ENCODE results near the gene EPM2AIP1. TPM values are rescaled to one million over a fixed set of nuclear protein-coding genes. Genes with fewer than 3 reads are reported as not detected.

EPM2AIP1 gene
- total RNA-seq, 2 donors from 2014 or later, result 15.7 to 19.5 TPM

GRCh38 chr3:36944641-36945270 is 48.2 kb downstream of the EPM2AIP1 start, which contains the start of gene TRANK1:
TSS of gene TRANK1 (minus strand) at chr3:36945054. CDS start at chr3:36944809, 245 bp downstream.
- H3K9me3 ChIP-seq (ENCODE audit: control insufficient read depth, low read length), result peaks cover 12% of the 10 kb centered on the region
- peak within 1 kb of the TSS; percentile 64 for H3K4me3 Mint-ChIP-seq
- no peak for TF ChIP-seq CTCF (conservative IDR thresholded peaks at IDR 0.05)
- WGBS, 2 experiments (ENCODE audit: insufficient coverage in 1 of 2, insufficient read length in 1 of 2), result 11% methylated on average over 41 to 68 of the region's 68 CpGs
- no peak within 1 kb of the TSS for H3K27ac Mint-ChIP-seq
- H3K9ac ChIP-seq (ENCODE audit: extremely low read depth, low read length, poor library complexity, severe bottlenecking), result no peak within 1 kb of the TSS
- peaks cover 40% of the 10 kb centered on the region for H3K27me3 Mint-ChIP-seq (ENCODE audit: insufficient read depth)
- H3K36me3 ChIP-seq (ENCODE audit: control insufficient read depth, insufficient read depth, low read length), result no peaks in the 10 kb centered on the region
- H3K27me3 ChIP-seq (ENCODE audit: control insufficient read depth, insufficient read depth, low read length, poor library complexity, severe bottlenecking), result peaks cover 27% of the 10 kb centered on the region
- H3K9me3 Mint-ChIP-seq, result peaks cover 22% of the 10 kb centered on the region
- H3K4me1 Mint-ChIP-seq, result peaks cover 3% of the 10 kb centered on the region
- H3K27ac ChIP-seq (ENCODE audit: low read depth, low read length), result no peak within 1 kb of the TSS
- H3K4me1 ChIP-seq (ENCODE audit: control insufficient read depth, insufficient read depth, low read length), result no peaks in the 10 kb centered on the region
- peak; percentile 79 for DNase-seq
- H3K4me3 ChIP-seq (ENCODE audit: low read length), result peak within 1 kb of the TSS; percentile 76
- peaks cover 2% of the 10 kb centered on the region for H3K36me3 Mint-ChIP-seq (ENCODE audit: low read depth)

GRCh38 chr3:36944012-36944640 is 48.8 kb downstream of the EPM2AIP1 start:
- peaks cover 12% of the 10 kb centered on the region for H3K9me3 ChIP-seq (ENCODE audit: control insufficient read depth, low read length)
- H3K4me3 ChIP-seq (ENCODE audit: low read length), result peak overlapping the region; percentile 76
- 1 to 4% methylated on average over 18 to 56 of the region's 56 CpGs for WGBS, 2 experiments (ENCODE audit: insufficient coverage in 1 of 2, insufficient read length in 1 of 2)
- no peak overlapping the region for H3K9ac ChIP-seq (ENCODE audit: extremely low read depth, low read length, poor library complexity, severe bottlenecking)
- DNase-seq, result peak; percentile 86
- peak overlapping the region; percentile 64 for H3K4me3 Mint-ChIP-seq
- H3K9me3 Mint-ChIP-seq, result peaks cover 21% of the 10 kb centered on the region
- H3K27ac ChIP-seq (ENCODE audit: low read depth, low read length), result no peak overlapping the region
- TF ChIP-seq CTCF (conservative IDR thresholded peaks at IDR 0.05), result peak; percentile 35
- peaks cover 27% of the 10 kb centered on the region for H3K27me3 ChIP-seq (ENCODE audit: control insufficient read depth, insufficient read depth, low read length, poor library complexity, severe bottlenecking)
- peaks cover 40% of the 10 kb centered on the region for H3K27me3 Mint-ChIP-seq (ENCODE audit: insufficient read depth)
- peaks cover 2% of the 10 kb centered on the region for H3K36me3 Mint-ChIP-seq (ENCODE audit: low read depth)
- peaks cover 3% of the 10 kb centered on the region for H3K4me1 Mint-ChIP-seq
- H3K4me1 ChIP-seq (ENCODE audit: control insufficient read depth, insufficient read depth, low read length), result no peaks in the 10 kb centered on the region
- no peak overlapping the region for H3K27ac Mint-ChIP-seq
- H3K36me3 ChIP-seq (ENCODE audit: control insufficient read depth, insufficient read depth, low read length), result no peaks in the 10 kb centered on the region

- Histone ChIP-seq H3K27ac (ENCODE audit: low read depth, low read length) (no peak overlapping the region), H3K9ac (ENCODE audit: extremely low read depth, low read length, poor library complexity, severe bottlenecking) (no peak overlapping the region), H3K4me3 (ENCODE audit: low read length) (peak overlapping the region; percentile 76), H3K4me1 (ENCODE audit: control insufficient read depth, insufficient read depth, low read length) (no peaks in the 10 kb centered on the region), H3K9me3 (ENCODE audit: control insufficient read depth, low read length) (peaks cover 12% of the 10 kb centered on the region), H3K27me3 (ENCODE audit: control insufficient read depth, insufficient read depth, low read length, poor library complexity, severe bottlenecking) (peaks cover 27% of the 10 kb centered on the region), H3K36me3 (ENCODE audit: control insufficient read depth, insufficient read depth, low read length) (no peaks in the 10 kb centered on the region)
- H3K36me3 Mint-ChIP-seq (ENCODE audit: low read depth), result peaks cover under 1% of the 10 kb centered on the region
- peaks cover 3% of the 10 kb centered on the region for H3K4me1 Mint-ChIP-seq
- WGBS, 2 experiments (ENCODE audit: insufficient coverage in 1 of 2, insufficient read length in 1 of 2), result 34 to 36% methylated on average over 5 to 10 of the region's 10 CpGs
- no peak overlapping the region for H3K27ac Mint-ChIP-seq
- H3K27me3 Mint-ChIP-seq (ENCODE audit: insufficient read depth), result peaks cover 40% of the 10 kb centered on the region
- peak; percentile 56 for DNase-seq
- no peak for TF ChIP-seq CTCF (conservative IDR thresholded peaks at IDR 0.05)
- H3K4me3 Mint-ChIP-seq, result peak overlapping the region; percentile 64
- H3K9me3 Mint-ChIP-seq, result peaks cover 17% of the 10 kb centered on the region
Observed at GRCh38 chr3:36943601-36944000, 49.3 kb downstream of the EPM2AIP1 start.
